Measurements from ENCODE around the gene ZNF831.

ZNF831 gene

GRCh38 chr20:59250293-59250692, 86.7 kb downstream of the ZNF831 start:
- no peaks in the 10 kb centered on the region for H3K79me1 ChIP-seq (replicated peaks; ENCODE audit: low read length, poor library complexity, severe bottlenecking)
- H2AFZ ChIP-seq (ENCODE audit: low read depth, low read length), result no peak overlapping the region
- no peak overlapping the region for H3K4ac ChIP-seq (ENCODE audit: low read depth in 1 of 2, low read length in 2 of 2)
- H3K4me3 ChIP-seq (ENCODE audit: insufficient read depth in 1 of 2, low read depth in 1 of 2, low read length in 2 of 2), result no peak overlapping the region
- no peaks in the 10 kb centered on the region for H3K4me1 ChIP-seq (ENCODE audit: control insufficient read depth, insufficient read depth, low read depth, low read length)
- no peak overlapping the region for H4K8ac ChIP-seq (ENCODE audit: low read length)
- no peak overlapping the region for H2BK5ac ChIP-seq (ENCODE audit: low read depth, low read length, poor library complexity, severe bottlenecking)
- 46% methylated on average over 3 of the region's 6 CpGs for WGBS
- H3K14ac ChIP-seq (ENCODE audit: low read length in 2 of 2), result no peak overlapping the region
- H2BK12ac ChIP-seq (ENCODE audit: low read length in 2 of 2), result no peak overlapping the region
- peaks cover 0 to 43% of the 10 kb centered on the region in 2 experiments for H3K27me3 ChIP-seq (ENCODE audit: control insufficient read depth in 1 of 2, insufficient read depth in 1 of 2, low read length in 2 of 2)
- no peaks in the 10 kb centered on the region for H3K36me3 ChIP-seq (ENCODE audit: control insufficient read depth in 1 of 2, insufficient read depth in 2 of 2, low read depth in 1 of 2, low read length in 2 of 2)
- H4K91ac ChIP-seq (ENCODE audit: low read length), result no peak overlapping the region
- H2AK5ac ChIP-seq (ENCODE audit: low read length, severe bottlenecking), result no peak overlapping the region
- H3K23ac ChIP-seq (ENCODE audit: low read length in 2 of 2), result no peak overlapping the region
- H3K18ac ChIP-seq (ENCODE audit: low read depth in 1 of 2, low read length in 2 of 2), result no peak overlapping the region
- H3K27ac ChIP-seq (ENCODE audit: low read length, poor library complexity, severe bottlenecking), result no peak overlapping the region
- H3K9ac ChIP-seq (ENCODE audit: low read length), result no peak overlapping the region
- H3K9me3 ChIP-seq (ENCODE audit: control insufficient read depth, low read length), result peaks cover 18% of the 10 kb centered on the region
- H2BK120ac ChIP-seq (ENCODE audit: low read depth, low read length), result no peak overlapping the region
- no peak overlapping the region for H2BK15ac ChIP-seq (ENCODE audit: low read depth, poor library complexity, severe bottlenecking)
- no peak overlapping the region for H3K4me2 ChIP-seq (ENCODE audit: low read length, poor library complexity, severe bottlenecking)
- DNase-seq, result no peak

GRCh38 chr20:59253325-59253724, 89.7 kb downstream of the ZNF831 start:
- no peak overlapping the region for H2BK5ac ChIP-seq (ENCODE audit: low read depth, low read length, poor library complexity, severe bottlenecking)
- H3K23ac ChIP-seq (ENCODE audit: low read length in 2 of 2), result no peak overlapping the region
- H3K14ac ChIP-seq (ENCODE audit: low read length in 2 of 2), result no peak overlapping the region
- H3K4me1 ChIP-seq (ENCODE audit: control insufficient read depth, insufficient read depth, low read depth, low read length), result no peaks in the 10 kb centered on the region
- no peak overlapping the region for H2AFZ ChIP-seq (ENCODE audit: low read depth, low read length)
- H3K9me3 ChIP-seq (ENCODE audit: control insufficient read depth, low read length), result peaks cover 18% of the 10 kb centered on the region
- H3K9ac ChIP-seq (ENCODE audit: low read length), result no peak overlapping the region
- H2BK120ac ChIP-seq (ENCODE audit: low read depth, low read length), result no peak overlapping the region
- no peak for DNase-seq
- no peak overlapping the region for H3K18ac ChIP-seq (ENCODE audit: low read depth in 1 of 2, low read length in 2 of 2)
- peaks cover 0 to 52% of the 10 kb centered on the region in 2 experiments for H3K27me3 ChIP-seq (ENCODE audit: control insufficient read depth in 1 of 2, insufficient read depth in 1 of 2, low read length in 2 of 2)
- H3K36me3 ChIP-seq (ENCODE audit: control insufficient read depth in 1 of 2, insufficient read depth in 2 of 2, low read depth in 1 of 2, low read length in 2 of 2), result no peaks in the 10 kb centered on the region
- no peak overlapping the region for H2BK12ac ChIP-seq (ENCODE audit: low read length in 2 of 2)
- no peak overlapping the region for H2AK5ac ChIP-seq (ENCODE audit: low read length, severe bottlenecking)
- no peak overlapping the region for H2BK15ac ChIP-seq (ENCODE audit: low read depth, poor library complexity, severe bottlenecking)
- no peaks in the 10 kb centered on the region for H3K79me1 ChIP-seq (replicated peaks; ENCODE audit: low read length, poor library complexity, severe bottlenecking)
- no peak overlapping the region for H3K4me2 ChIP-seq (ENCODE audit: low read length, poor library complexity, severe bottlenecking)
- no peak overlapping the region for H3K4ac ChIP-seq (ENCODE audit: low read depth in 1 of 2, low read length in 2 of 2)
- H4K8ac ChIP-seq (ENCODE audit: low read length), result no peak overlapping the region
- H4K91ac ChIP-seq (ENCODE audit: low read length), result no peak overlapping the region
- WGBS, result 85% methylated on average over 6 of the region's 6 CpGs
- H3K4me3 ChIP-seq (ENCODE audit: insufficient read depth in 1 of 2, low read depth in 1 of 2, low read length in 2 of 2), result no peak overlapping the region
- H3K27ac ChIP-seq (ENCODE audit: low read length, poor library complexity, severe bottlenecking), result no peak overlapping the region

- Histone ChIP-seq H3K9me3 (ENCODE audit: control insufficient read depth, low read length) (peaks cover 18% of the 10 kb centered on the region), H4K91ac (ENCODE audit: low read length) (no peak overlapping the region), H2BK5ac (ENCODE audit: low read depth, low read length, poor library complexity, severe bottlenecking) (no peak overlapping the region)
Measured at GRCh38 chr20:59253779-59254319, 90.2 kb downstream of the ZNF831 start.

GRCh38 chr20:59255256-59255655, 91.6 kb downstream of the ZNF831 start:
- Histone ChIP-seq H3K4me2 (ENCODE audit: low read length, poor library complexity, severe bottlenecking) (no peak overlapping the region), H2BK120ac (ENCODE audit: low read depth, low read length) (no peak overlapping the region), H3K9me3 (ENCODE audit: control insufficient read depth, low read length) (peaks cover 16% of the 10 kb centered on the region), H3K18ac (ENCODE audit: low read depth in 1 of 2, low read length in 2 of 2) (no peak overlapping the region), H4K91ac (ENCODE audit: low read length) (no peak overlapping the region), H3K4me3 (ENCODE audit: insufficient read depth in 1 of 2, low read depth in 1 of 2, low read length in 2 of 2) (no peak overlapping the region), H2BK12ac (ENCODE audit: low read length in 2 of 2) (no peak overlapping the region), H3K27ac (ENCODE audit: low read length, poor library complexity, severe bottlenecking) (no peak overlapping the region), H2BK5ac (ENCODE audit: low read depth, low read length, poor library complexity, severe bottlenecking) (no peak overlapping the region), H3K36me3 (ENCODE audit: control insufficient read depth in 1 of 2, insufficient read depth in 2 of 2, low read depth in 1 of 2, low read length in 2 of 2) (no peaks in the 10 kb centered on the region), H2AK5ac (ENCODE audit: low read length, severe bottlenecking) (no peak overlapping the region), H4K8ac (ENCODE audit: low read length) (no peak overlapping the region), H3K9ac (ENCODE audit: low read length) (no peak overlapping the region), H2BK15ac (ENCODE audit: low read depth, poor library complexity, severe bottlenecking) (no peak overlapping the region), H3K23ac (ENCODE audit: low read length in 2 of 2) (no peak overlapping the region), H3K14ac (ENCODE audit: low read length in 2 of 2) (no peak overlapping the region), H2AFZ (ENCODE audit: low read depth, low read length) (no peak overlapping the region), H3K4me1 (ENCODE audit: control insufficient read depth, insufficient read depth, low read depth, low read length) (no peaks in the 10 kb centered on the region), H3K4ac (ENCODE audit: low read depth in 1 of 2, low read length in 2 of 2) (no peak overlapping the region), H3K27me3 (ENCODE audit: control insufficient read depth in 1 of 2, insufficient read depth in 1 of 2, low read length in 2 of 2) (peaks cover 0 to 62% of the 10 kb centered on the region in 2 experiments), H3K79me1 (replicated peaks; ENCODE audit: low read length, poor library complexity, severe bottlenecking) (no peaks in the 10 kb centered on the region)
- 86% methylated on average over 5 of the region's 5 CpGs for WGBS
- DNase-seq, result no peak

More at GRCh38 chr20:59253779-59254319, 90.2 kb downstream of the ZNF831 start:
- Histone ChIP-seq H3K79me1 (replicated peaks; ENCODE audit: low read length, poor library complexity, severe bottlenecking) (no peaks in the 10 kb centered on the region), H2AK5ac (ENCODE audit: low read length, severe bottlenecking) (no peak overlapping the region), H3K27ac (ENCODE audit: low read length, poor library complexity, severe bottlenecking) (no peak overlapping the region), H3K4me1 (ENCODE audit: control insufficient read depth, insufficient read depth, low read depth, low read length) (no peaks in the 10 kb centered on the region), H3K9ac (ENCODE audit: low read length) (no peak overlapping the region), H4K8ac (ENCODE audit: low read length) (no peak overlapping the region), H3K14ac (ENCODE audit: low read length in 2 of 2) (no peak overlapping the region), H2BK12ac (ENCODE audit: low read length in 2 of 2) (no peak overlapping the region), H3K27me3 (ENCODE audit: control insufficient read depth in 1 of 2, insufficient read depth in 1 of 2, low read length in 2 of 2) (peaks cover 0 to 52% of the 10 kb centered on the region in 2 experiments), H3K4me3 (ENCODE audit: insufficient read depth in 1 of 2, low read depth in 1 of 2, low read length in 2 of 2) (no peak overlapping the region), H3K23ac (ENCODE audit: low read length in 2 of 2) (no peak overlapping the region), H2BK120ac (ENCODE audit: low read depth, low read length) (no peak overlapping the region), H2BK15ac (ENCODE audit: low read depth, poor library complexity, severe bottlenecking) (no peak overlapping the region), H3K4ac (ENCODE audit: low read depth in 1 of 2, low read length in 2 of 2) (no peak overlapping the region), H3K18ac (ENCODE audit: low read depth in 1 of 2, low read length in 2 of 2) (no peak overlapping the region), H3K36me3 (ENCODE audit: control insufficient read depth in 1 of 2, insufficient read depth in 2 of 2, low read depth in 1 of 2, low read length in 2 of 2) (no peaks in the 10 kb centered on the region), H2AFZ (ENCODE audit: low read depth, low read length) (no peak overlapping the region), H3K4me2 (ENCODE audit: low read length, poor library complexity, severe bottlenecking) (no peak overlapping the region)
- no peak for DNase-seq
- 33% methylated on average over 4 of the region's 4 CpGs for WGBS
